UCSD-AML1 (cell line): ENCODE measurements around the gene AURKB.

ENCODE experiments used
- DNase-seq: peaks from one replicate; lab custom pipeline; 2025; ENCODE audit not compliant: unreplicated experiment; lab: John Stamatoyannopoulos, UW

The AURKB gene

GRCh38 chr17:8162997-8163977 is 47.1 kb downstream of the AURKB start:
- no peak for DNase-seq

- DNase-seq = peak; percentile 79
Observed at GRCh38 chr17:8162233-8162996, 48.0 kb downstream of the AURKB start, which contains the start of gene VAMP2. Gene VAMP2, minus strand, starts transcription at chr17:8162948. Its CDS starts 69 bp downstream, at chr17:8162879.

- DNase-seq = no peak
Observed at GRCh38 chr17:8161289-8162232, 48.8 kb downstream of the AURKB start.

GRCh38 chr17:8160741-8161221 is 49.6 kb downstream of the AURKB start:
- DNase-seq = no peak

- DNase-seq = no peak
Observed at GRCh38 chr17:8160224-8160577, 50.2 kb downstream of the AURKB start.

- DNase-seq = no peak
Observed at GRCh38 chr17:8159459-8160223, 50.7 kb downstream of the AURKB start.

- no peak for DNase-seq
Observed at GRCh38 chr17:8159032-8159400, 51.4 kb downstream of the AURKB start.

GRCh38 chr17:8158267-8159031 is 51.9 kb downstream of the AURKB start:
- peak; percentile 84 for DNase-seq

GRCh38 chr17:8156246-8156992 is 54.0 kb downstream of the AURKB start:
- peak; percentile 100 for DNase-seq

GRCh38 chr17:8155996-8156245 is 54.5 kb downstream of the AURKB start:
- no peak for DNase-seq

- no peak for DNase-seq
Observed at GRCh38 chr17:8155231-8155995, 55.0 kb downstream of the AURKB start.
